ENCODE measurements around the gene DIAPH3.

The DIAPH3 gene

GRCh38 chr13:60155978-60156377 is 7.8 kb downstream of the DIAPH3 start:
- no peak for DNase-seq (ENCODE audit: low read depth)

DNA sequence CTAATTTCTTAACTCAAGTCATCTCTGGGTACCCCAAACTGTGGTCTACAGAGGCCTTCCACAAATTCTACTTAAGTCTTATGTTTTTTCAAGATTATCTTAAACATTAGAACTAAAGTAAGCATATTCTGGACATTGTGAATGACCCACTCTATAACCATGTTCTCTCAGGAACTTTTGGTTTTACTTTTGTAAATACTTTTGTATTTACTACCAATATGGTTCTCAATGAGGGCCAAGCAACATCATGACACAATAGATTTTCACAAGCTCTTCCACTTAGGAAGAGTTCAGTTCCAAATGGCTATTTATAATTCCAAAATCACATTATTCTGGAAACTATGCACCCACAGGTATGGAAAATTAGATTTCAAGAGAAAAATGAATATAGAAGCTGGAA is 10.8 kb downstream of the DIAPH3 start:
- no peak for DNase-seq (ENCODE audit: low read depth)

GRCh38 chr13:60152114-60152513 is 11.6 kb downstream of the DIAPH3 start:
- no peak for DNase-seq (ENCODE audit: low read depth)

DNA sequence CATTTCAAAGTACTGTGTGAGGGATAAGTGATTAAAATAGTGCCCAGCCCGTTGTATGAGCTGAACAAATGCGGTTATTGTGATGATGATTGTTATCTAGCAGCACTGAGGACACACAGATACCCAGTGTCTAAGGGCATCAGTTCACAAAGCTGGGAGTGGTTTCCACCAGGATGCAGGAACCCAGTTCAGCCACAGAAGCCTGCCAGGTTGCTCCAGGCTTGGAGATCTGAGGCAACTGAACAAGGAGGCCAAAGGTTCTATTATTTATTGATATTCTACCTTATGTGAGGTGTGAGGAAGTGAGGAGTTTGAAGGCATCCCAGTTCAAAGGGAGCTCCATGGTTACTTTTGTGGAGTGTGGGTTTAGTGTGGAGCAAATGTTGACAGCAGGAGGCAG is 13.2 kb downstream of the DIAPH3 start:
- DNase-seq (ENCODE audit: low read depth), result no peak

GRCh38 chr13:60148918-60149317 is 14.8 kb downstream of the DIAPH3 start:
- DNase-seq (ENCODE audit: low read depth), result no peak

DNA sequence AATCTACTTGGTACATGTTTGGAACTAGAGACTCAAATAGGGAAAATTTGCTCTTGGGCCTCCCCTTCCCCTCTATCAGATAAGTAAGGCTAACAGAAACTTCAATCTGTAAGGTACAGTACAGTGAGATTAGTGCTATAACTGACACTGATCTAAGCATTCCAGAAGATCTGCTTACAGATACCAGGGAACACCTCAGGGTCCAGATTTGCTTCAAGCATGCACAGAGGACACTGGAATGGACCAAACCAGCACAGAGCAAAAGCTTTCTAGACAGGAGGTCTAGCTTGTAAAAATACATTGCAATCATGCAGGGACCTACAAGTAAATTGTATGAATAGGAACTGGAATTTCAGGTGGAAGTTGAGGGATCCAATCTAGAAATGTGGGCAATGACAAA is 16.4 kb downstream of the DIAPH3 start:
- no peak for DNase-seq (ENCODE audit: low read depth)

DNA sequence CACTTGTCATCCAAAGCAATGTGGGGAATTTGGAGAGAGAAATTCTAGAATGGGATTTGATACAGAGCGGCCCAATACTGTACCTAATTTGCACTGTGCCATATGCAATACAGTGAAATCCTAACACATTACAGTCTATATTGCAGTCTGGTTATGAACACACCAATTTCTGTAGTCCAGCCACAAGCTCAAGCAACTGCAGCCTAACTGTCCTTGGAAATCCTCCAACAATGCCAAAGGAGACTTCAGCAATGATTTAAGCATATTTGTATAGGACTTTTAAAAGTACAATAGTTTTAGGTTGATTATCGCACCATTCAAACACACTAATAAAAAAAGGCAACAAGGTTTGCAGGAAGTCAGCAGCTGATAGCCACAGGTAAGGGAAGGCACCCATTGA is 17.3 kb downstream of the DIAPH3 start:
- DNase-seq (ENCODE audit: low read depth), result no peak

DNA sequence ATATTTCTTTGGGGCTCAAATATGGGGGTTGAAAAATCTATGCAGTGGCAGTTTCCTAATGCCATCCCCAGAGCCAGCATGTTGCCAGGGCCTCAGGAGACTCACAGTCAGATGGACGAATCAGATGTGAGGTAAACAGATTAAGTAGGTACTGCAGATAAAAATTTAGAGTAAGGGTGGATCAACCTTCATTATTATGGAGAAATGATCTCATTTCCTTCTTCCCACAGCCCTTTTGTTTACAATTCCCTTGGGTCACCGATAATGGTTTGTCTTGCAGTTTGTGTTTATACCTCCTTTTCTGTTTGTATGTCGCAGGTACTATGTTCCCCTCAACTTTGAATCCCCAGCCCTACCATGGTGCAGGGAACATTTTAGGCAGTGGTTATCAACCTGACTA is 20.0 kb downstream of the DIAPH3 start:
- no peak for DNase-seq (ENCODE audit: low read depth)

GRCh38 chr13:60139272-60139671 is 24.5 kb downstream of the DIAPH3 start:
- DNase-seq (ENCODE audit: low read depth), result no peak

- DNase-seq (ENCODE audit: low read depth), result no peak
Measured at GRCh38 chr13:60138674-60139073, 25.1 kb downstream of the DIAPH3 start.

GRCh38 chr13:60137911-60138560 is 25.7 kb downstream of the DIAPH3 start:
- no peak for DNase-seq (ENCODE audit: low read depth)

GRCh38 chr13:60135344-60135743 is 28.4 kb downstream of the DIAPH3 start:
- no peak for DNase-seq (ENCODE audit: low read depth)

DNA sequence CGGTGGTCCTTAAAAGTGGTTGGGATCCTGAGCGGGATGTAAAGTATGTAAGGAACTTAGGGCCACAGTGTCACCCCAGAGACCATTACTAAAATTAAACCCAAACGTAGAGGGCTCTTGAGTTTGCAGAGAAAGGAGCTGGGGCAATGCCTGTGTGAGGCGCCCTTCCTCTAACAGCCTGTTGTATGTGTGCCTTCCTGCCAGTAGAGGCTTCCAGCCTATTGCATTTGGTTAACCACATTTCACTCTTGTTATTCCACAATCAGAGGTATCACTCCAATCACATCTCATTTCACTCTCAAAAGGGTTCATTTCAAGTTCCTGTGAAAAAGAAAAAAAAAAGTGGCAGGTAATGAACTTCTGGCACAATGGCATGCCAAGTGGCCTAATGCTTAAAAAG is 29.4 kb downstream of the DIAPH3 start:
- DNase-seq (ENCODE audit: low read depth), result no peak

DNA sequence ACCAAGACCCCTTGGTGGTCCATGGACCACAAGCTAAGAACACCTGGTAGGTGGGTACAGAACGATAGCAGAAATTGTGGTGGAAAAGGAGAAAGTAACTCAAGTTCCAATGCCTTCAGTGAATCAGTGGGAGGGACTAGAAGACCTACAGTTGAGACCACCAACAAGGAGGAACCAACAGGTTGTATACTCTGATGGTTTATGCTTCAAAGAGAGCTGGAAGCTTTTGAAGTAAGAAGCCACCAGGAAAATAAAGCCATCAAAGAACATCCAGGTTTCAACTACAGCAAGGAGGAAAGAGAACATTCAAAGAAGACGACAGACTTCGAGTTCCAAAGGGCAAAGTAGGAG is 42.4 kb downstream of the DIAPH3 start:
- DNase-seq (ENCODE audit: low read depth), result no peak

DNA sequence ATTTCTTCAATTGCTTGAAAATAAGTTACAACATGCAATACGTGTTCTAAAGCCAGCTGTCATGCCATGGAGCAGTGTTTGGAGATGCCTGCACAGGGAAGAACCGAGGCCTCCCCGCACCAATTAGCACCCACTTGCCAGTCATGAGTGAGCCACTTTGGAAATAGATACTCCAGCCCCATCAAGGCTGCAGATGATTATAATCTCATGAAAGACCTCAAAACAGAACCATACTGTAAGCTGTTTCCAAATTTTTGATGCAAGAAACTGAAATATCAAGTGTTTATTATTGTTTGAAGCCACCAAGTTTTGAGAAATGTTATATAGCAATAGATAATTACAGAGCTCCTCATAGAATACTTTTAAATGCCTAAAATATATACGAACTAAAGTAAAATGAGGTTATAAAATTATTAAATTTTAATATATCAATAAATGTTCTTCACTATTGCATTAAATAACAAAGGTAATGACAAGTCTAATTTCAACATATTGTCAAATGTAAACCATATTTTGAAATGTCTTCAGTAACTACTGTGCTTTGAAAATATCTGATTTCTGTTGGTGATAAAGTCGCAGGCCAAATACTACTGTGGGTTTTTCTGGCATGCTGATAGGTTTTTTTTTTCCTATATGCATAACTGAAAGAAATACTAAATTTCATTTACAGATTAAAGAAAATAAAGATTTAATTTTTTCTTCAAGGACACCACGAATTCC is 43.0 kb downstream of the DIAPH3 start:
- DNase-seq (ENCODE audit: low read depth), result no peak

GRCh38 chr13:60118696-60119400 is 44.9 kb downstream of the DIAPH3 start:
- DNase-seq (ENCODE audit: low read depth), result no peak

GRCh38 chr13:60114499-60115028 is 49.2 kb downstream of the DIAPH3 start:
- DNase-seq (ENCODE audit: low read depth), result no peak

GRCh38 chr13:60112771-60113170 is 51.0 kb downstream of the DIAPH3 start:
- DNase-seq (ENCODE audit: low read depth), result no peak

GRCh38 chr13:60111691-60112090 is 52.0 kb downstream of the DIAPH3 start:
- DNase-seq (ENCODE audit: low read depth), result no peak

DNA sequence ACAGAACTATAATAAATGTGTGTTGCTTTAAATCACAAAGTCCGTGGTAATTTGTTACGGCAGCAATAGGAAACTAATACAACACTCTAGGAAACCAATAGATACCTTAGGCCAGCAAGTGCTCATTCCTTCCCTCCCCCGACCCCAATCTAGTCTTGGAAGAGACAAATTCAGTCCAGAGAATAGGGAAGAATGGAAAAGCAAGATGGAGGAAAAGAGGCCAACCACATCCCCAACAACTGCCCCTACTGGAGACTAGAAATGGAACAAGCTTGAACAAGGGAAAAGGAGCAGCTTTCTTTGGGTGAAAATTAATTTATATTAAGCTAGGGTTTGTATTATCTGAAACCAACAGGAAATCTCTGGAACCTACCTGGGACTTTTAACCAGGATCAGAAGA is 54.4 kb downstream of the DIAPH3 start:
- no peak for DNase-seq (ENCODE audit: low read depth)

DNA sequence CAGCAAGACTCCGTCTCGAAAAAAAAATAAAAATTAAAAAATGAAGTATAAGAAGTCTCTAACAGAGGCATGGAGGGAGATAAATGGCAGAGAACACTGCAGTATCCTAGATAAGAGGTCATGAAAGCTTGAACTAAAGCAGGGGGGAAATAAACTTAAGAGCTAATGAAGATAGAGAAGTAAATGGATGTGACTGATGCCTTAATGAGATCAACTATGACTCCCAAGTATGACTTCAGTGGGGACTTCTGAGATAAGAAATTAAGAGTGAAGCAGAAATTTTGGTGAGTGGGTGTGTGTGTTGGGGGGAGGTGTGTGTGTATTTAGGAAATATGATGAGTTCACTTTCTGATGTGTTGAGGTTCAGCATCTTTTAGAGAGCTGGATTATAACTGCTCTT is 55.1 kb downstream of the DIAPH3 start:
- DNase-seq (ENCODE audit: low read depth), result no peak

GRCh38 chr13:60099631-60100420 is 63.9 kb downstream of the DIAPH3 start:
- no peak for DNase-seq (ENCODE audit: low read depth)
